ENCODE data around the gene TEDC2.

Gene TEDC2

DNA sequence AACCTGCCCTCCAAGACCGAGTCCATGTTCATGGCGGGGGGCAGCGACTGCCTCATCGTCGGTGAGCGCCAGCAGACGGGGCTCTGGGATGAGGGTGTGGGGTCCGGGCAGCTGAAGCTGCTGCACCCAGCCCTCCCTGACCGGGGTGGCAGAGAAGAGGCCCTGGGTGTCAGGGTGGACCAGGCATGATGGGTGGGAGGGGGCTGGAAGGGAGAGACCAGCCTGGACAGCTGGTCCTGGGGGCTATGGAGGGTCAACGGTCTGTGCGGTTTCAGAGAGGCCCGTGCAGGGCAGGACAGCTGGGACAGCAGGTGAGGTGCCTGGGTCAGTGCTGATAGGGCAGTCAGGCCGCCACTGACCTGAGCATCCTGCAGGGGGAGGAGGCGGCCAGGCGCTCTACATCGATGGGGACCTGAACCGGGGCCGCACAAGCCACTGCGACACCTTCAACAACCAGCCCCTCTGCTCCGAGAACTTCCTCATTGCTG, 40.6 kb downstream of the TEDC2 start:
- Histone ChIP-seq H3K4me3 (ENCODE audit: low read depth in 1 of 2, low read length in 2 of 2) (no peak overlapping the region), H3K27ac (ENCODE audit: low read length) (no peak overlapping the region), H3K9me3 (ENCODE audit: control insufficient read depth in 1 of 2, low read length in 2 of 2) (no peaks in the 10 kb centered on the region), H3K27me3 (ENCODE audit: low read depth, low read length) (no peaks in the 10 kb centered on the region), H3K36me3 (ENCODE audit: control insufficient read depth in 1 of 2, insufficient read depth in 2 of 2, low read length in 2 of 2) (peaks cover 3 to 32% of the 10 kb centered on the region in 2 donors), H3K4me1 (ENCODE audit: control insufficient read depth in 1 of 2, insufficient read depth in 2 of 2, low read length in 2 of 2) (peaks cover 4 to 44% of the 10 kb centered on the region in 2 donors)

DNA sequence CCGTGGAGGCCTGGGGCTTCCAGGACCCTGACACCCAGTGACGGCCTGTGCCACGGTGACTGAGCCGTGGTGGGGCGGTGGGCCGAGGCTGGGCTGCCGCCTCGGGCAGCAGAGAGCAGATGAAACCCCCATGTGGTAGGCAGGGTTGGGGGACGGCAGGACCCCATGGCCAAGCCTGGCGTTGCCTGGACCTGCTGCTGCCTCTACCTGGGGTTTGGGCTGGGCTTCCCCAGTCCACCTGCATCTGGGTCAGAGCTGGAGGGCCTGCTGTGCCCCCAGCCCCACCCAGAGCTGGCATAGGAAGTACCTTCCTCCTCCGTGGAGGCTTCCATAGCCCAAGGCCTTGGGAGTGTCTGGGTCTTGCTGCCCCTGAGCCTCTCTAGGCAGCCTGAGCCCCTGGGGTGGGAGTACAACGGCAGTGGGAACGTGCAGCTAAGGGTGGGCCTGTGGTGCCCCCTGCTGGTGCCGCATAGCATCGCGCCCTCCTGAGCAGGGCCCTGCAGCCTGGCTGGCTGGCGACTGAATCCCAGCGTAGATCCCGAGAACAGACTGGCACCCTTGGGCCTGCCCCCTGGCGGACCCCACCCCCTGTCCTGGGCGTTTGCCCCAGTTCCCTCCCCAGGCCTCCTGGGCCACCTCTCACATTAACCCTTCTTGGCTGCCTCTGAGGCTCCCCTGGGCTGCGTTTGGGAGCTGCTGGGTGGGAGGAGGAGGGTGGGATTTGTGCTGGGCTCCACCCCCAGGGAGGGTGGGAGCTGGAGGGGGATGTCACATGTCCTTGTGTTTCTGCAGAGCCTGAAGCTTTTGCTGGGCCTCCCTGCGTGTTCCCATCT, 41.2 kb downstream of the TEDC2 start:
- H3K4me3 ChIP-seq (ENCODE audit: low read depth in 1 of 2, low read length in 2 of 2): peak overlapping the region in 1 of 2 donors; percentile 44
- no peak overlapping the region for H3K27ac ChIP-seq (ENCODE audit: low read length)
- H3K36me3 ChIP-seq (ENCODE audit: control insufficient read depth in 1 of 2, insufficient read depth in 2 of 2, low read length in 2 of 2): peaks cover 2 to 30% of the 10 kb centered on the region in 2 donors
- H3K27me3 ChIP-seq (ENCODE audit: low read depth, low read length): no peaks in the 10 kb centered on the region
- no peaks in the 10 kb centered on the region for H3K9me3 ChIP-seq (ENCODE audit: control insufficient read depth in 1 of 2, low read length in 2 of 2)
- peaks cover 4 to 44% of the 10 kb centered on the region in 2 donors for H3K4me1 ChIP-seq (ENCODE audit: control insufficient read depth in 1 of 2, insufficient read depth in 2 of 2, low read length in 2 of 2)

DNA sequence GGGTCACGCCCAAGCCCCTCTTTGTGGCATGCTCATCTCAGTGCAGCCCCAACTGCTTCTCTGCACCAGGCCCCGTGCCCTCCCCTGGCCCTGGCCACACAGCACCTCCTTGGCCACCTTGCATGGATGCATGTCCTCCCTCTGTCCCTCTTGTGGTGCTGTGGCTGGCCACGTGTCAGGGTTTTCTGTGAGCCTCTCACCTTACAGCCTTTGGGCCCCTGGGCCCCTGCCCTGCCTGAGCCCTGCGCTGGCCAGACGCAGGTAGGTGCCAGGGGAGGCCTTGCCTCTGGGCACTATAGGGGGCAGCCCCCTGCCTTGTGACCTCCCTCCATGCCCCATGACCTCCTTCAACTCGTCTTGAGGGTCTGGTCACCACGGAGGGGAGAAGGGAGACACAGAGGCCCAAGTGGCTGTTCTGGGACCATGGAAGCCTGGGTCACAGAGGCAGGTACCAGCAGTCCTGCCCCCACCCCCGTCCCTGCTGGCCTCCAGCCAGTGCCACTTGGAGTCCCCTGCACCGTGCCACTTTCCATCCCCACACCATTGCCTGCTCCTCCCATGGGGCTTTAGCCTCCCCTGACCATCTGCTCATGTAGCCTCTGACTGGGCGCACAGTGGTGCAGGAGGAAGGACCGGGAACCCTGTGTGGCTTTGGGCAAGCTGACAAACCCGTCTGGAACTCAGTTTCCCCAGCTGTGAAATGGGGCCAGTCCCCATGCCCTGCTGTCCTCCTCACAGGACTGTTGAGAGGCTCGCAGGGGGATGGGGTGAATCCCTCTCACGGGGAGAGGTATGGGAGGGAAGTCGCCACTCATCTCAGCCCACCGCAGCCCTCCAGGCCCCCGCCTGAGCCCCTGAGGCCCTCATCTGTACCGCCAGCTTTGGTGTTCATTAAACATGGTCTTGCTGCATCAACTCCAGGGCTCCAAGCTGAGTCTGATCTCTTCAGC, 42.3 kb downstream of the TEDC2 start:
- Histone ChIP-seq H3K9me3 (ENCODE audit: control insufficient read depth in 1 of 2, low read length in 2 of 2) (no peaks in the 10 kb centered on the region), H3K36me3 (ENCODE audit: control insufficient read depth in 1 of 2, insufficient read depth in 2 of 2, low read length in 2 of 2) (peaks cover 0 to 19% of the 10 kb centered on the region in 2 donors), H3K4me1 (ENCODE audit: control insufficient read depth in 1 of 2, insufficient read depth in 2 of 2, low read length in 2 of 2) (peaks cover 4 to 37% of the 10 kb centered on the region in 2 donors), H3K4me3 (ENCODE audit: low read depth in 1 of 2, low read length in 2 of 2) (peak overlapping the region in 1 of 2 donors; percentile 44), H3K27ac (ENCODE audit: low read length) (no peak overlapping the region), H3K27me3 (ENCODE audit: low read depth, low read length) (no peaks in the 10 kb centered on the region)

DNA sequence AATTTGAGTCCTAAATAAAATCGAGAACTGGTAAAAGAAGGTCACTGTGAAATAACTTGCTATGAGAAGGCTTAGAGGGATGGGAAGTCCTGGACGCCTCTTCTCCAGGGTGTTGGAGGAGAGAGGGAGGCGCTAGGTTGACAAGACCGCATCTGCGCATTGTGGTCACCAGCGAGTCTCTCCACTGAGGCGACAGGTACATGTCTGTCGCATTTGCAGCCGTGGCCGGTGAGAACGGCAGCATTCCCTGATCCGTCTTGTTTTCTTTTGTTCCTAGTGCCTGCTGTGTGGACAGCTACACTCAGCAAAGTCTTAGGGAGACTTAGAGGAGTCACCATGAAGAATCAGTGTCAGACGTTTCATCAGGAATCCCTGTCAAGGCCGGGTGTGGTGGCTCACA, 45.8 kb downstream of the TEDC2 start:
- no peaks in the 10 kb centered on the region for H3K9me3 ChIP-seq (ENCODE audit: control insufficient read depth in 1 of 2, low read length in 2 of 2)
- H3K27ac ChIP-seq (ENCODE audit: low read length): no peak overlapping the region
- H3K36me3 ChIP-seq (ENCODE audit: control insufficient read depth in 1 of 2, insufficient read depth in 2 of 2, low read length in 2 of 2): no peaks in the 10 kb centered on the region
- no peaks in the 10 kb centered on the region for H3K27me3 ChIP-seq (ENCODE audit: low read depth, low read length)
- no peak overlapping the region for H3K4me3 ChIP-seq (ENCODE audit: low read depth in 1 of 2, low read length in 2 of 2)
- H3K4me1 ChIP-seq (ENCODE audit: control insufficient read depth in 1 of 2, insufficient read depth in 2 of 2, low read length in 2 of 2): peaks cover 4 to 21% of the 10 kb centered on the region in 2 donors

DNA sequence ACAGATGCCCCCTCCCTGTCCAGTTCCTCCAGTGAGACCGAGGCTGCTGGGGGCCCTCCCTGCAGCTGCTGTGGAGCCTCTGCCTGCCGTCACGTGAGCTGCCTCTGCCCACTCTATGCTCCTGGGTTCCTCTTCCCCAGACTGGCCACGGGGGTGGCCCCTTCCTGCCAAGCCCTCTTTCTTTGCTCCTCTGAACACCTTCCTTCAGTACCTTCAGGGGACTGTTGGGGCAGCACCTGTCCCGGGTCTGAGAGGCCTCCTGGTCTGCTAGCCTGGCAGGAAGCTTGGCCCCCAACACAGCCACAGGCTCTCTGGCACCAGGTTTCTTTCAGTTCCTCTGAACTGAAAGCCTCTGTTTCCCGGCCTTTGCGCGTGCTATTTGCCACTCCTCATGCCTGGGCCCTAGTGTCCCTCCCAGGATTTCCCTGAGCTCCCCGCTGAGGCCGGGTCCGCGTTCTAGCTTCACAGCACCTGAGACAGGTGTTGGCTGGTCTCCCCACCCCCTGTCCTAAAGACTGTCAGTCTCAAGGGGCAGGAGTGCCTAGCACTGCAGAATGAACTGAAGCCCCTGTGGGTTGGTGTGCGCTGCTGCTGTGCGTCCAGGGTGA, 47.2 kb downstream of the TEDC2 start:
- Histone ChIP-seq H3K9me3 (ENCODE audit: control insufficient read depth in 1 of 2, low read length in 2 of 2) (no peaks in the 10 kb centered on the region), H3K27me3 (ENCODE audit: low read depth, low read length) (no peaks in the 10 kb centered on the region), H3K36me3 (ENCODE audit: control insufficient read depth in 1 of 2, insufficient read depth in 2 of 2, low read length in 2 of 2) (no peaks in the 10 kb centered on the region), H3K4me1 (ENCODE audit: control insufficient read depth in 1 of 2, insufficient read depth in 2 of 2, low read length in 2 of 2) (peaks cover 0 to 7% of the 10 kb centered on the region in 2 donors), H3K4me3 (ENCODE audit: low read depth in 1 of 2, low read length in 2 of 2) (no peak overlapping the region), H3K27ac (ENCODE audit: low read length) (peak overlapping the region; percentile 56)

DNA sequence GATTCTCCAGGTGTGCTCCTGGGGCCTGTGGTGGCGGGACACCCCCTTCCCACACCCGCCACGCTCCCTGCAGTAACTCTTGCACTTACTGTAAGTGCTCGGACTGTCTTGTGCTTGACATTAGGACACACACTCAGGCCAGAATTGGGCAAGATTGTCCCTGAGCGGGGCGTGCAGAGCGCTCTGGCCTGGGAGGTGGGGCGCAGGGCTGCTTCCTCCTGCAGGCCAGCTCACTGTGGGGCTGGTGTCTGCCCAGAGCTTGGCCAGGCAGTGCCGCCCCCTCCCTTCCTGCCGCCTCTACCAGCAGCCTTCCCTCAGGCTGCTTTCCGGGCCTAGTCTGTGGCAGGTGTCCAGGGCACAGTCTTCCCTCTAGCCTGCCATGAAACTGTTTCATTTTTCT, 47.8 kb downstream of the TEDC2 start:
- Histone ChIP-seq H3K36me3 (ENCODE audit: control insufficient read depth in 1 of 2, insufficient read depth in 2 of 2, low read length in 2 of 2) (no peaks in the 10 kb centered on the region), H3K27me3 (ENCODE audit: low read depth, low read length) (no peaks in the 10 kb centered on the region), H3K4me1 (ENCODE audit: control insufficient read depth in 1 of 2, insufficient read depth in 2 of 2, low read length in 2 of 2) (peaks cover 0 to 9% of the 10 kb centered on the region in 2 donors), H3K9me3 (ENCODE audit: control insufficient read depth in 1 of 2, low read length in 2 of 2) (no peaks in the 10 kb centered on the region), H3K4me3 (ENCODE audit: low read depth in 1 of 2, low read length in 2 of 2) (no peak overlapping the region), H3K27ac (ENCODE audit: low read length) (peak overlapping the region; percentile 56)

DNA sequence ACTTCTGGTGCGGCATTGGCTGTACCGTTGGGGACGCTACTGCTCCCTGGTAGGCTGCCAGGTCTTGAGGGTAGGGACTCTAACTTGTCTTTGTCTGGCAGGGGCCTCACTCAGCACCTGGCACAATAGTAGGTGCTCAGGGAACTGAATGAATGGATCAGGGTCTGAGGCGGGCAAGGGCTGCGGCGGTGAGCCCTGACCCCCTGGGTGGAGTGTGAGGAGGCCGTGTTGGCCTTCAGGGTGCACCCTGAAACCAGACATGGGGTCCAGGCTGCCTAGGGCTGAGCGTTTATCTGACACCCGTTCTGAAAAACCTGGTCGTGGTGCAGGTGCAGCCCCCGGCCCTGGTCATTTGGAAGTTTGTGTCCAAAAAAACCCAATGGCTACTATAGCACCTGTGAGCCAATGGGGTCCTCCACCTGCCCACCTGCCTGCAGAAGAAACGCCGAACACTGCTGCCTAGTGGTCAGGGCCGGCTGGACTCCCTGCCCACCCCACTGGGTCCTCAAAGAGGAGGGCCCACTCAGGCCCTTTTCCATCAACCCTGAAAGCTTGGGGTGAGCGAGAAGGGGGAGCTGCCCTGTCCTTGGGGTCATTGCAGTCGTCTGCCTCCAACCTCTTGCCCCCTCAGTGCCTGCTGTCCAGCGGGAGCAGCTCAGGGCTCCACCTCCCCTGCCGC, 49.0 kb downstream of the TEDC2 start:
- H3K4me1 ChIP-seq (ENCODE audit: control insufficient read depth in 1 of 2, insufficient read depth in 2 of 2, low read length in 2 of 2): peaks cover 0 to 11% of the 10 kb centered on the region in 2 donors
- H3K27me3 ChIP-seq (ENCODE audit: low read depth, low read length): no peaks in the 10 kb centered on the region
- H3K36me3 ChIP-seq (ENCODE audit: control insufficient read depth in 1 of 2, insufficient read depth in 2 of 2, low read length in 2 of 2): no peaks in the 10 kb centered on the region
- H3K27ac ChIP-seq (ENCODE audit: low read length): no peak overlapping the region
- H3K9me3 ChIP-seq (ENCODE audit: control insufficient read depth in 1 of 2, low read length in 2 of 2): no peaks in the 10 kb centered on the region
- H3K4me3 ChIP-seq (ENCODE audit: low read depth in 1 of 2, low read length in 2 of 2): no peak overlapping the region

DNA sequence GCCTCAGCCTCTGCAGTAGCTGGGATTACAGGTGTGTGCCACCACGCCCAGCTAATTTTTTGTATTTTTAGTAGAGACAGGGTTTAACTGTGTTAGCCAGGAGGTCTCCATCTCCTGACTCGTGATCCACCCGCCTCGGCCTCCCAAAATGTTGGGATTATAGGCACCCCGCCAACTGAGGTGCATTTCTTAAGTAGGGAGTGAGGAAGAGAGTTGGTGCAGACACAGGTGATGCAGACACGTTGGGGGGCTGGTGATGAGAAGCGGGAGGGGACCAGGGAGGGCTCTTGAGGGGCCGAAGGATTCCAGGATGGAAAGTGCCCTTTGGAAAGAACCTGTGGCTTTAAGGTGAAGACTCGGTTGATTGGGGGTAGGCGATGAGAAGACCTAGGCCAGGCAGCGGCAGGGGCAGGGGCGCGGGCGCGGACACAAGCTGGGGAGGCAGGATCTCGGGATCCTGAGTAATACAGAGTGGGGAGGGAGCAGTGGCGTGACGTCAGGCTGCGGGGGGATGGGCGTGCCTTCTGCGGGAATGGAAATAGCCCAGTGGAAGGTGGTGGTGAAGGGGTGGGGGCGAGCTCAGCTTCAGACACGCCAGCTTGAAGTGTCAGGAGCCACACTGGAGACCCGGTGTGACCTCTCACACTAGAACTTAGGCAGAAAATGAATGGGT, 51.4 kb downstream of the TEDC2 start:
- Histone ChIP-seq H3K27ac (ENCODE audit: low read length) (no peak overlapping the region), H3K36me3 (ENCODE audit: control insufficient read depth in 1 of 2, insufficient read depth in 2 of 2, low read length in 2 of 2) (no peaks in the 10 kb centered on the region), H3K4me3 (ENCODE audit: low read depth in 1 of 2, low read length in 2 of 2) (no peak overlapping the region), H3K27me3 (ENCODE audit: low read depth, low read length) (no peaks in the 10 kb centered on the region), H3K4me1 (ENCODE audit: control insufficient read depth in 1 of 2, insufficient read depth in 2 of 2, low read length in 2 of 2) (peaks cover 9 to 26% of the 10 kb centered on the region in 2 donors), H3K9me3 (ENCODE audit: control insufficient read depth in 1 of 2, low read length in 2 of 2) (no peaks in the 10 kb centered on the region)

DNA sequence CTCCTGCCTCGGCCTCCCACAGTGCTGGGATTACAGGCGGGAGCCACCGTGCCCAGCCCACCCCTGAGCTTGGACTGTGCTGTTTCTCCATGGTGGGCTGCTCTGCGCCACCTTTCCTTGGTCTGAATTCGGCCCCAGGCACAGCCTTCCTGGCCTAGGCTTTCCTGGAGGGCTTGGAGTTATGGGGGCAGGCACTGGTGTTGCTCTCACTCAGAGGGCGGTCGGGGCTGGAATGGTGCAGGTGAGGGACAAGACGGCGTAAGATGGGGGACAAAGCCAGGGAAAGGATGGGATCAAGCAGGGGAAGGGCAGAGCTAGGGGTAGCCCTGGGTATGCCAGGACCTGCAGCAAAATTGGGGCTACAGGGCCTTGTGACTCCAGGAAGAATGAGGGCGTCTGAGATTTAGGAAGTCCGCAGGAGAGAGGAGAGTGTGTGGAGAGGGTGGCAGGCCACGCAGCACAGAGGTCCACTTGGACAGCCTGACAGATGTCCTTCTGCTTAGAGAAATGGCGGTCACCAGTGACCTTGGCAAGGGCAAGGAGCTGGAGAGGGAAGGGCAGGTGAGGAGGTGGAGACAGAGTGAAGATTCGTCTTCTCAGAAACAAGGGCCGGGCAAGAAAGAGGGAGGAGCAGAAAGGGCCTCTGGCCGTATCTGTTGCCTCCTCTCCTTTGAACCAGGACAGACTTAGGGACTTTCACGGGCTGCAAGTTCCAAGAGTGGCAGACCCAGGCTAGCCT, 52.3 kb downstream of the TEDC2 start:
- no peak overlapping the region for H3K4me3 ChIP-seq (ENCODE audit: low read depth in 1 of 2, low read length in 2 of 2)

More for the DNA sequence above, 52.3 kb downstream of the TEDC2 start:
- Histone ChIP-seq H3K27me3 (ENCODE audit: low read depth, low read length) (no peaks in the 10 kb centered on the region), H3K4me1 (ENCODE audit: control insufficient read depth in 1 of 2, insufficient read depth in 2 of 2, low read length in 2 of 2) (peaks cover 17 to 35% of the 10 kb centered on the region in 2 donors), H3K9me3 (ENCODE audit: control insufficient read depth in 1 of 2, low read length in 2 of 2) (no peaks in the 10 kb centered on the region), H3K36me3 (ENCODE audit: control insufficient read depth in 1 of 2, insufficient read depth in 2 of 2, low read length in 2 of 2) (no peaks in the 10 kb centered on the region), H3K27ac (ENCODE audit: low read length) (no peak overlapping the region)

All from muscle layer of duodenum (tissue), 2 donors.